Esophagus muscularis mucosa (tissue), 4 donors: Measurements from ENCODE around the gene SLC16A1.

Experiments used
- CTCF ChIP-seq, 3 experiments: fragments of 200-600 bp in 2 of 3; fragments of 450-650 bp in 1 of 3; sonication (generic) in 2 of 3; IDR thresholded peaks; one replicate each; pipeline ENCODE4 v1.5.1; 2017 to 2019; ENCODE audit warnings: antibody characterized with exemption in 3 of 3, mild to moderate bottlenecking in 2 of 3, moderate library complexity in 1 of 3
- EP300 ChIP-seq: sonication (generic); formaldehyde crosslinking; IDR thresholded peaks from one replicate; pipeline ENCODE4 v1.6.1; 2017; ENCODE audit warnings: antibody characterized with exemption
- POLR2A ChIP-seq: fragments of 450-650 bp; IDR thresholded peaks from one replicate; pipeline ENCODE4 v1.6.1; 2017; ENCODE audit warnings: antibody characterized with exemption, moderate library complexity, mild to moderate bottlenecking, low read depth
- POLR2AphosphoS5 ChIP-seq, 2 donors: sonication (generic); formaldehyde crosslinking; IDR thresholded peaks; one replicate each; pipeline ENCODE4 v1.6.1; 2017; ENCODE audit warnings: antibody characterized with exemption in 2 of 2

- TF ChIP-seq CTCF (IDR thresholded peaks at IDR 0.05), result no peak
- TF ChIP-seq POLR2A, result no peak
- TF ChIP-seq POLR2AphosphoS5 (IDR thresholded peaks at IDR 0.05), result no peak
- TF ChIP-seq EP300, result no peak
These were observed 87.8 kb downstream of the SLC16A1 start for GRCh38 chr1:112868191-112868590.
